Muscle of leg (tissue), 11 donors: ENCODE results near the gene EIF3CL. TPM values are rescaled to one million over a fixed set of nuclear protein-coding genes. Genes with fewer than 3 reads are reported as not detected.
"Not testable (repeated sequence)": the region's sequence is repeated elsewhere in the genome, so short reads cannot be mapped to it uniquely, and the experiment has no call there.

Source experiments
- DNase-seq: peaks from one replicate; pipeline ENCODE4 v3.0.0; 2013
- H3K27ac ChIP-seq: one replicate; pipeline ENCODE4 v1.5.1; 2013; ENCODE audit warnings: mild to moderate bottlenecking, low read length, control low read depth
- H3K27me3 ChIP-seq: one replicate; pipeline ENCODE4 v1.6.1; 2013; ENCODE audit warnings: low read length; ENCODE audit not compliant: control insufficient read depth, insufficient read depth
- H3K36me3 ChIP-seq: one replicate; pipeline ENCODE4 v1.6.1; 2013; ENCODE audit warnings: low read length; ENCODE audit not compliant: control insufficient read depth, insufficient read depth
- H3K4me1 ChIP-seq: one replicate; pipeline ENCODE4 v1.6.1; 2013; ENCODE audit warnings: low read length; ENCODE audit not compliant: control insufficient read depth, insufficient read depth
- H3K4me3 ChIP-seq: one replicate; pipeline ENCODE4 v1.5.1; 2013; ENCODE audit warnings: low read length, control low read depth
- H3K9me3 ChIP-seq: replicated peaks from 2 replicates; pipeline ENCODE4 v1.6.1; 2013; ENCODE audit warnings: low read depth, low read length; ENCODE audit not compliant: control insufficient read depth
- WGBS: methylation state at CpG from one replicate; pipeline ENCODE4 v1.1.5; 2013; ENCODE audit warnings: missing lambda C conversion rate; ENCODE audit not compliant: insufficient coverage; 5-methylcytosine and 5-hydroxymethylcytosine counted together
- polyA plus RNA-seq, 8 donors: library from polyadenylated mRNA; unstranded; fragments of 120-200 nt; gene quantifications; one replicate each; pipeline versions ENCODE4 v1.2.1 to v1.2.3, GENCODE V29; 2013; ENCODE audit warnings: inconsistent platforms in 1 of 8, low replicate concordance in 1 of 8; ENCODE audit not compliant: insufficient read length in 8 of 8, insufficient read depth in 1 of 8
- total RNA-seq: library from RNA; stranded (reverse); fragments of 120-200 nt; gene quantifications from one replicate; pipeline ENCODE4 v1.2.4, GENCODE V29; 2013

EIF3CL gene
- total and polyA plus RNA-seq, 9 donors, result 42.2 to 119 (median 68.9) TPM

GRCh38 chr16:28364268-28365173, 39.1 kb downstream of the EIF3CL start:
- H3K36me3 ChIP-seq, H3K4me3 ChIP-seq, H3K9me3 ChIP-seq, H3K27ac ChIP-seq, DNase-seq, H3K4me1 ChIP-seq, H3K27me3 ChIP-seq: not testable (repeated sequence)
- WGBS, result no CpG with 5 or more reads among the region's 75 CpGs

GRCh38 chr16:28363408-28363807, 40.2 kb downstream of the EIF3CL start, which contains the start of gene NPIPB6:
Gene NPIPB6, minus strand, starts transcription at chr16:28363508. Its CDS starts 686 bp downstream, at chr16:28362822.
- not testable (repeated sequence) for H3K4me3 ChIP-seq, H3K27me3 ChIP-seq, H3K9me3 ChIP-seq, DNase-seq, H3K27ac ChIP-seq, H3K4me1 ChIP-seq, H3K36me3 ChIP-seq
- no CpG with 5 or more reads among the region's 5 CpGs for WGBS

GRCh38 chr16:28362600-28362999, 41.0 kb downstream of the EIF3CL start:
- no CpG with 5 or more reads among the region's 5 CpGs for WGBS

GRCh38 chr16:28338230-28338629, 65.4 kb downstream of the EIF3CL start:
- H3K36me3 ChIP-seq, DNase-seq, H3K4me3 ChIP-seq, H3K27ac ChIP-seq, H3K4me1 ChIP-seq, H3K9me3 ChIP-seq, H3K27me3 ChIP-seq: not testable (repeated sequence)
- 86% methylated on average over 2 of the region's 6 CpGs for WGBS

More at GRCh38 chr16:28362600-28362999, 41.0 kb downstream of the EIF3CL start:
- not testable (repeated sequence) for H3K36me3 ChIP-seq, H3K27ac ChIP-seq, DNase-seq, H3K4me3 ChIP-seq, H3K27me3 ChIP-seq, H3K4me1 ChIP-seq, H3K9me3 ChIP-seq

GRCh38 chr16:28336940-28337710, 66.5 kb downstream of the EIF3CL start:
- not testable (repeated sequence) for H3K27ac ChIP-seq, H3K4me3 ChIP-seq, H3K9me3 ChIP-seq, DNase-seq, H3K27me3 ChIP-seq, H3K36me3 ChIP-seq, H3K4me1 ChIP-seq
- no CpG with 5 or more reads among the region's 5 CpGs for WGBS

GRCh38 chr16:28335678-28336077, 68.0 kb downstream of the EIF3CL start:
- DNase-seq, H3K27ac ChIP-seq, H3K4me1 ChIP-seq, H3K4me3 ChIP-seq, H3K36me3 ChIP-seq, H3K27me3 ChIP-seq, H3K9me3 ChIP-seq: not testable (repeated sequence)
- WGBS, result no CpG with 5 or more reads among the region's 8 CpGs

- H3K27me3 ChIP-seq, H3K36me3 ChIP-seq, DNase-seq, H3K27ac ChIP-seq, H3K9me3 ChIP-seq, H3K4me1 ChIP-seq, H3K4me3 ChIP-seq: not testable (repeated sequence)
- no CpG with 5 or more reads among the region's 6 CpGs for WGBS
Observed at GRCh38 chr16:28332632-28333031, 71.0 kb downstream of the EIF3CL start.

- H3K4me1 ChIP-seq, H3K4me3 ChIP-seq, H3K27ac ChIP-seq, H3K36me3 ChIP-seq, H3K27me3 ChIP-seq, H3K9me3 ChIP-seq, DNase-seq: not testable (repeated sequence)
- no CpG with 5 or more reads among the region's 2 CpGs for WGBS
Observed at GRCh38 chr16:28330981-28331380, 72.7 kb downstream of the EIF3CL start.

GRCh38 chr16:28330232-28330631, 73.4 kb downstream of the EIF3CL start:
- not testable (repeated sequence) for H3K27ac ChIP-seq, H3K9me3 ChIP-seq, DNase-seq, H3K4me3 ChIP-seq, H3K36me3 ChIP-seq, H3K4me1 ChIP-seq, H3K27me3 ChIP-seq
- WGBS, result no CpG with 5 or more reads among the region's 9 CpGs
